Measurements from ENCODE around the gene DIPK1B.

DNA sequence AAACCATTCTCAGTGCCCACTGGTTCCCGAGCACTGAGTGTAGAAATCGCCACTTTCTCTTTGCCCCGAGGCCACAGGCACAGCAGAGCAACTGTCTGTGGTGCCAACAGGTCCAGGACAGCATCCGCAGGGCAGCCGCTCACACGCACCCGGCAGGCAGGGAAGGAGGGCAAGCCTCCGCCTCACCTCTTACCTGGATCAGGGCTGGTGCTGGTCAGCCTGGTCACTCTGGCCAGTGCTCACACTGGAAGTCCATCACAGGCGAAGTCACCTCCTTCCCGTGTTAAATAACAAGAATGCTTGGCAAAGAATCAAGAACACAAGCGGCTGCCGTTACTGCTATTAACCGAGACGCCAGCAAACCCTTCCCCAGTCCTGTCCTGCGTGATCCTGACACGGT, 13.7 kb downstream of the DIPK1B start:
- TF ChIP-seq, protein P1, sequence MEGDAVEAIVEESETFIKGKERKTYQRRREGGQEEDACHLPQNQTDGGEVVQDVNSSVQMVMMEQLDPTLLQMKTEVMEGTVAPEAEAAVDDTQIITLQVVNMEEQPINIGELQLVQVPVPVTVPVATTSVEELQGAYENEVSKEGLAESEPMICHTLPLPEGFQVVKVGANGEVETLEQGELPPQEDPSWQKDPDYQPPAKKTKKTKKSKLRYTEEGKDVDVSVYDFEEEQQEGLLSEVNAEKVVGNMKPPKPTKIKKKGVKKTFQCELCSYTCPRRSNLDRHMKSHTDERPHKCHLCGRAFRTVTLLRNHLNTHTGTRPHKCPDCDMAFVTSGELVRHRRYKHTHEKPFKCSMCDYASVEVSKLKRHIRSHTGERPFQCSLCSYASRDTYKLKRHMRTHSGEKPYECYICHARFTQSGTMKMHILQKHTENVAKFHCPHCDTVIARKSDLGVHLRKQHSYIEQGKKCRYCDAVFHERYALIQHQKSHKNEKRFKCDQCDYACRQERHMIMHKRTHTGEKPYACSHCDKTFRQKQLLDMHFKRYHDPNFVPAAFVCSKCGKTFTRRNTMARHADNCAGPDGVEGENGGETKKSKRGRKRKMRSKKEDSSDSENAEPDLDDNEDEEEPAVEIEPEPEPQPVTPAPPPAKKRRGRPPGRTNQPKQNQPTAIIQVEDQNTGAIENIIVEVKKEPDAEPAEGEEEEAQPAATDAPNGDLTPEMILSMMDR (IDR thresholded peaks at IDR 0.05) = no peak
- no peak for TF ChIP-seq POLR2A (IDR thresholded peaks at IDR 0.05)

Measured in thyroid gland (tissue), 4 donors.